GM19463 (cell line): ENCODE measurements around the gene TRIM38.
"Not testable (repeated sequence)": the region's sequence is repeated elsewhere in the genome, so short reads cannot be mapped to it uniquely, and the experiment has no call there.

Source experiments
- ATAC-seq: cut with Tn5 transposase; IDR thresholded peaks from one replicate; pipeline ENCODE4 v1.9.1; 2021; ENCODE audit warnings: mild to moderate bottlenecking, moderate library complexity; ENCODE audit not compliant: unreplicated experiment

The TRIM38 gene

GRCh38 chr6:25968769-25969168 is 6.2 kb downstream of the TRIM38 start:
- no peak for ATAC-seq

- ATAC-seq = no peak
Observed at GRCh38 chr6:25971187-25971821, 8.7 kb downstream of the TRIM38 start.

GRCh38 chr6:25972128-25972527 is 9.5 kb downstream of the TRIM38 start:
- no peak for ATAC-seq

- ATAC-seq = no peak
Observed at GRCh38 chr6:25972902-25973301, 10.3 kb downstream of the TRIM38 start.

- ATAC-seq = no peak
Observed at GRCh38 chr6:25973923-25974555, 11.4 kb downstream of the TRIM38 start.

GRCh38 chr6:25975923-25976560 is 13.4 kb downstream of the TRIM38 start:
- ATAC-seq = no peak

- no peak for ATAC-seq
Observed at GRCh38 chr6:25980935-25981334, 18.3 kb downstream of the TRIM38 start.

GRCh38 chr6:25981568-25982263 is 19.1 kb downstream of the TRIM38 start:
- no peak for ATAC-seq

- ATAC-seq = no peak
Observed at GRCh38 chr6:25984265-25984664, 21.7 kb downstream of the TRIM38 start.

- ATAC-seq = no peak
Observed at GRCh38 chr6:25987845-25988244, 25.2 kb downstream of the TRIM38 start.

- no peak for ATAC-seq
Observed at GRCh38 chr6:25990172-25990873, 27.7 kb downstream of the TRIM38 start.

GRCh38 chr6:25991785-25992412 is 29.3 kb downstream of the TRIM38 start:
- ATAC-seq = peak; percentile 38

- ATAC-seq = peak; percentile 81
Observed at GRCh38 chr6:25992413-25993340, 30.1 kb downstream of the TRIM38 start.

GRCh38 chr6:25993341-25993684 is 30.7 kb downstream of the TRIM38 start:
- ATAC-seq = not testable (repeated sequence)

GRCh38 chr6:25995507-25995906 is 32.9 kb downstream of the TRIM38 start:
- no peak for ATAC-seq

GRCh38 chr6:25997921-25998320 is 35.3 kb downstream of the TRIM38 start:
- no peak for ATAC-seq

- ATAC-seq = no peak
Observed at GRCh38 chr6:25998379-25998778, 35.8 kb downstream of the TRIM38 start.

- not testable (repeated sequence) for ATAC-seq
Observed at GRCh38 chr6:25999225-25999624, 36.6 kb downstream of the TRIM38 start.

- no peak for ATAC-seq
Observed at GRCh38 chr6:26000366-26001144, 38.0 kb downstream of the TRIM38 start.
